DOHH2 (cell line): Measurements from ENCODE around the gene AUTS2.

Experiments
- CTCF ChIP-seq: fragments of 200-600 bp; sonication (generic); IDR thresholded peaks from one replicate; pipeline ENCODE4 v1.5.1; 2014; ENCODE audit warnings: antibody characterized with exemption, mild to moderate bottlenecking, low read depth, low read length; ENCODE audit not compliant: poor library complexity, severe bottlenecking
- EZH2phosphoT487 ChIP-seq: fragments of 200-600 bp; sonication (generic); IDR thresholded peaks from 2 replicates; pipeline ENCODE4 v1.6.1; 2017; ENCODE audit warnings: borderline replicate concordance, mild to moderate bottlenecking, antibody characterized with exemption, low read length, moderate library complexity, mixed read lengths

DNA sequence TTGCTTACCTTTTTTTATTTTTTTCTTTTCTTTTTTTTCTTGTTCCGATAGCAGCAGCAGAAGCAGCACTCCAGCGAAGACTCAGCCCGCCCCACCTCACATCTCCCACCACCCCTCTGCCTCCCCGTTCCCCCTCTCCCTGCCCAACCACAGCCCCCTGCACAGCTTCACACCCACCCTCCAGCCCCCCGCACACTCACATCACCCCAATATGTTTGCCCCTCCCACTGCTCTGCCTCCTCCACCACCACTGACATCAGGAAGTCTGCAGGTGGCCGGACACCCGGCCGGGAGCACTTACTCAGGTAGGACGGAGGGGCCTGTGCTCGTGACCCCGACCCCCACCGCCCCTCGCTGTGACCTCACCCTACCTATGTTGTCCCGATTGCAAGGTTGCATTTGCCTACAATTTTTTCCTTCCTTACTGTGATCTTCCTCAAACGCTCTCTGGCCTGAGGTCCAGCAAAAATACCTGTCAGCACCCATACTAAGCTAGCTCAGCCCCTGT lies 1166.5 kb downstream of the AUTS2 start:
- TF ChIP-seq CTCF (no peak), EZH2phosphoT487 (no peak)
